Measurements from ENCODE around the gene HS6ST1.

Gene HS6ST1

GRCh38 chr2:128292599-128293425 is 25.9 kb downstream of the HS6ST1 start:
- no peak for DNase-seq

GRCh38 chr2:128291844-128292598 is 26.6 kb downstream of the HS6ST1 start:
- no peak for DNase-seq

GRCh38 chr2:128291161-128291843 is 27.4 kb downstream of the HS6ST1 start:
- DNase-seq = no peak

DNA sequence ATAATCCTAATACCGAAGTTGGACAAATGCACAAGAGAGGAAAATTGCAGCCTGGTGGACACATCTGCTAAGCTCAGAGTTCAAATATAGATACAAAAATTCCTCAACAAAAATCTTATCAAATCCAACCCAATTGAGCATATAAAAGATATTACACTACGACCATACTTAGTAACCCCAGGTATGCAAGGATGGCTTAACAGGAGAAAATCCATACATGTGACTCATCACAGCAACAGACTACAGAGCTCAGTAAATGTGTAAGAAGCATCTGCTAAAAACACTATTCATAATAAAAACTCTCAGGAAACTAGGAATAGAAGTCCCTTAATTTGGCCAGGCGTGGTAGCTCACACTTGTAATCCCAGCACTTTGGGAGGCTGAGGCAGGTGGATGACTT is 28.3 kb downstream of the HS6ST1 start:
- DNase-seq = no peak

- DNase-seq = no peak
Observed at GRCh38 chr2:128289439-128289838, 29.2 kb downstream of the HS6ST1 start.

- DNase-seq = no peak
Observed at GRCh38 chr2:128288781-128289180, 29.9 kb downstream of the HS6ST1 start.

DNA sequence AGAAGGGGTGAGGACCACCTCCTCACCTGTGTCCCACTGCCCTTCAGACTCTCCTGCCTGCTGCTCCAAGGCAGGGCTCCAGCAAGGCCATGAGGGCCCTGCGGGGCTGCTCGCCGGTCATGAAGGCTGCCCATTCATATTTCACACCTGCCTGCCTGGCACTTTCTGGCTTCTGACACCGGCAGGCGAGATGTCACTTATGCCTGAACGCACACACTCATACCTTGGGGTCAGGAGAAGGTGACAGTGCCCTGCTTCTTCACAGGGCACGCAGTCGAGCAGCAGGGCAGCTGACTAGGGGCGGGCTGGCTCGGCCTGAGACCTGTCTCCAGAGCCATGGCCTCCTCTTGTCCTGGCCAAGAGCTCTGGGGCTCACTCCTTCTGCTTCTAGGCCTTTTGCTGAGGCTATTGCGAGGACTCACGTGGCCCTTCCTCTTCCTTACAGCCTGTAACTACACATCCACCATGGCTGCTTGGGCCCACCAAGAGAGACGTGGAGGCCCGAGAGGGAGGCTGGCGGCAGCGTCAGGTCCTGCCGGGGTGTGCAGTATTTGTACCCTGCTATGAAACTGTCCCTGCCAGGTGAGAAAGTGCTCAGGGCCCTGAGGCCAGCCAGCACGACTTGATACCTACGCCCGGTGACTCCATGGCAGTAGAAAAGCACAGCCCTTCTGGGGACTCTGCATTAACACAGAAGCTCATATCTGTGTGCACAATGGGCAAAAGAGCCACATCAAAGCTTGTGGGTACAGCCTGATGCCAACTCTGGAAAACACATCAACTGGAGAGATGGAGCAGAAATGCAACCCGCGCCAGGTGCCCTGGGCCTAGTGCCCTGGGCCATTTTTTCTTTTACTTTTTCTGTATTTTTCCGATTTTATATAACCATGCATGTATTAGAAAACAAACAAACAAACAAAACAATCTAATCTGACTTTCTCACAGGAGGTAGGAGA is 30.6 kb downstream of the HS6ST1 start:
- no peak for DNase-seq

GRCh38 chr2:128286905-128287779 is 31.5 kb downstream of the HS6ST1 start:
- no peak for DNase-seq

DNA sequence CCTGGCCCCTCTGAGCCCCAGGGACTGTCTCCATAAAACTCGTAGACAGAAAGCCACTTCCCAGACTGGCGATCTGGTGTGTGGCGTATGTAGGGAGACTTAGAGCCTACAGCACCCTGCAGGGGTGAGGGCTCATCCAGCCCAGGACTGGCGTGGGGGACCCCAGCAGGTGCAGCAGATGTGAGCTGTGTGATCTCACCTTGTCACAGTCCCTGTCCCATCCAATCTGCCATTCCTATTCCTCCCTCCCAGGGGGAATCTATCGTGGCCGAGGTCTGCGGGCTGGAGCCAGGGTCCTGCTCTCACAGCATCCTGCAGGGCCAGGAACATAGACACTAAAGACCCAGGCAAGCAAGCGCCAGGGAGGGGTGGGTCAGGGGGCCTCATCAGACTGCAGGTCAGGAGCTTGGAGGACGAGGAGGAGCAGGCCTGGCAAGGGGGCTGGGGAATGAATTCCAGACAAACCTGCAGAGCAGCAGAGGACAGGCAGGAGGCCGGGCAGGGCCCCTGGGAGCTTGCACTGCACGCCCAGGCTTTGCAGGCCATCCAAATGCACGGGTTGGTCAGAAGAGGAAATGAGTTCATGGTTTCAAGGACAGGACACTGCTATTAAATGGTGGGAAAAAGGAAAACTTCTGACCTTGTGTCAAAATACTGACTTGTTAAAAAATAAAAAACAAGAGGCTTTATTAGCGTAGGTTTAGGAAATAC is 32.5 kb downstream of the HS6ST1 start:
- no peak for DNase-seq

- DNase-seq = no peak
Observed at GRCh38 chr2:128285329-128285931, 33.2 kb downstream of the HS6ST1 start.

- DNase-seq = no peak
Observed at GRCh38 chr2:128284841-128285240, 33.8 kb downstream of the HS6ST1 start.

GRCh38 chr2:128284037-128284441 is 34.6 kb downstream of the HS6ST1 start:
- no peak for DNase-seq

- no peak for DNase-seq
Observed at GRCh38 chr2:128282976-128283810, 35.5 kb downstream of the HS6ST1 start.

- no peak for DNase-seq
Observed at GRCh38 chr2:128282246-128282975, 36.3 kb downstream of the HS6ST1 start.

DNA sequence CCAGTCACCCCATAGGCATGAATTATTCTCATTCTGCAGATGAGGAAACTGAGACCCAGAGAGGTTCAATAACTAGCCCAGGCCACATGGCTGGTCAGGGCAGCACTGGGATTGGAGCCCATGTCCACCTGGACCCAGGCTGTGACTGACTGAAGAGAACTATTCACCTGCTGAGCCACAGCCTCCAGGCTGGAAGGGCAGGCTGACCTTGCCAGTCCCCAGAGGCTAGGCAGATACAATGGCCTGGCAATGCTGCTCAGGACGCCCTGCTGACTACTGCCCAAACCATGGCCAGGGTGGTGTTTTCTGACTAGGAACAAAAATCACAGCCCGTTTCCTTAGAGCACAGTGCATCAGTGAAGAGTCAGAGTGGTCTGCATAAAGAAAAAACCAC is 36.8 kb downstream of the HS6ST1 start:
- no peak for DNase-seq

GRCh38 chr2:128280901-128281321 is 37.8 kb downstream of the HS6ST1 start:
- DNase-seq = no peak

- DNase-seq = no peak
Observed at GRCh38 chr2:128280158-128280871, 38.4 kb downstream of the HS6ST1 start.

DNA sequence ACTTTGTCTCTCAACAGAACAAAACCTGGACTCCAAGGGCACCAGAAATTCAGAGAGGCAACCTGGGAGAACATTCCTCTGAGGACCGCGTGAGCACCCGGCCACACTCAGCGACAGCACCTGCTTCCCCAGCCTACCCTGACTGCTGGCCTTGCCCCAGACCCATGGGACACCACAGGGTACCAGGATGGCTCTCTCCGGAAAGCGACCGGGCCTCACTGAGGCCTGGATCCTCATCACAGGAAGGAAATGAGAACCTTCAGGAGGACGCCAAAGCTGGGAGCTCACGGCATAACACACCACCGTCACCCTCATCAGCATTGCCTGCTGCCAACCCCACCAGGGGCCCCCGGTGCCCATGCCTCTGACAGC is 38.9 kb downstream of the HS6ST1 start:
- no peak for DNase-seq
